ENCODE measurements around the gene MPV17. TPM values are rescaled to one million over a fixed set of nuclear protein-coding genes. Genes with fewer than 3 reads are reported as not detected.

Gene MPV17
- total and polyA plus RNA-seq, 7 donors: 11.9 to 29.0 (median 14.5) TPM

- no peaks in the 10 kb centered on the region for H3K9me3 ChIP-seq
- peaks cover 0 to 86% (median 40%) of the 10 kb centered on the region in 3 donors for H3K27me3 ChIP-seq (ENCODE audit: insufficient read depth in 3 of 3, low read length in 2 of 3)
- TF ChIP-seq CTCF (IDR thresholded peaks at IDR 0.05): no peak
- intact Hi-C loops (cut with DNase I): no loop called here
- peaks cover 28% of the 10 kb centered on the region for H3K4me1 ChIP-seq
- 2% methylated on average over 46 of the region's 46 CpGs for WGBS, 3 donors
- no peaks in the 10 kb centered on the region for H3K36me3 ChIP-seq (ENCODE audit: insufficient read depth in 1 of 2, low read depth in 1 of 2)
- ATAC-seq (peak in 1 of 4 donors; percentile 4), DNase-seq (no peak)
- no peak overlapping the region for H3K27ac ChIP-seq
- peak overlapping the region; percentile 71 for H3K4me3 ChIP-seq
Observed at GRCh38 chr2:27263287-27264252, 59.3 kb downstream of the MPV17 start.

- H3K4me3 ChIP-seq: peak within 1 kb of the TSS; percentile 71
- DNase-seq: peak; percentile 68 to 78
- 1% methylated on average over 47 to 95 of the region's 96 CpGs for WGBS, 3 donors
- peaks cover 0 to 87% (median 40%) of the 10 kb centered on the region in 3 donors for H3K27me3 ChIP-seq (ENCODE audit: insufficient read depth in 3 of 3, low read length in 2 of 3)
- no peaks in the 10 kb centered on the region for H3K36me3 ChIP-seq (ENCODE audit: insufficient read depth in 1 of 2, low read depth in 1 of 2)
- TF ChIP-seq CTCF (IDR thresholded peaks at IDR 0.05): no peak
- no peak within 1 kb of the TSS for H3K27ac ChIP-seq
- peaks cover 28% of the 10 kb centered on the region for H3K4me1 ChIP-seq
- H3K9me3 ChIP-seq: no peaks in the 10 kb centered on the region
- ATAC-seq: peak; percentile 58 to 79 (median 67)
- intact Hi-C loops (cut with DNase I): no loop called here
Observed at GRCh38 chr2:27262379-27263286, 60.3 kb downstream of the MPV17 start, which contains the start of gene SLC30A3. TSS of gene SLC30A3 (minus strand) at chr2:27263047. CDS start at chr2:27262906, 141 bp downstream.

- intact Hi-C loops (cut with DNase I): no loop called here
- DNase-seq (no peak), ATAC-seq (no peak)
- H3K36me3 ChIP-seq (ENCODE audit: insufficient read depth in 1 of 2, low read depth in 1 of 2): no peaks in the 10 kb centered on the region
- no peaks in the 10 kb centered on the region for H3K9me3 ChIP-seq
- no peak overlapping the region for H3K27ac ChIP-seq
- peaks cover 0 to 84% (median 40%) of the 10 kb centered on the region in 3 donors for H3K27me3 ChIP-seq (ENCODE audit: insufficient read depth in 3 of 3, low read length in 2 of 3)
- no peak for TF ChIP-seq CTCF (IDR thresholded peaks at IDR 0.05)
- peak overlapping the region; percentile 71 for H3K4me3 ChIP-seq
- WGBS, 3 donors: 5 to 11% (median 7%) methylated on average over 14 to 40 of the region's 40 CpGs
- H3K4me1 ChIP-seq: peaks cover 28% of the 10 kb centered on the region
Observed at GRCh38 chr2:27261926-27262298, 61.0 kb downstream of the MPV17 start.

- Histone ChIP-seq H3K9me3 (no peaks in the 10 kb centered on the region), H3K4me1 (peaks cover 28% of the 10 kb centered on the region), H3K4me3 (no peak overlapping the region), H3K27me3 (ENCODE audit: insufficient read depth in 3 of 3, low read length in 2 of 3) (peaks cover 0 to 81% (median 42%) of the 10 kb centered on the region in 3 donors), H3K36me3 (ENCODE audit: insufficient read depth in 1 of 2, low read depth in 1 of 2) (no peaks in the 10 kb centered on the region), H3K27ac (no peak overlapping the region)
- ATAC-seq: no peak
- intact Hi-C loops (cut with DNase I): no loop called here
- WGBS, 3 donors: 45 to 61% (median 60%) methylated on average over 11 of the region's 11 CpGs
- DNase-seq: no peak
- TF ChIP-seq CTCF (IDR thresholded peaks at IDR 0.05): no peak
Observed at GRCh38 chr2:27261241-27261925, 61.5 kb downstream of the MPV17 start.
